Activated CD4-positive, alpha-beta T cell treated with anti-CD3 and anti-CD28 coated beads, Interleukin-10, Interleukin-2, amounts not matched to agents 100 ng/mL and 50 ng/mL, durations not matched to agents 16 hours and 8 hours (primary cell): ENCODE measurements around the gene LRRC46.

Experiments
- DNase-seq: peaks from one replicate; pipeline ENCODE4 v3.0.0-alpha.2; 2020

The LRRC46 gene

GRCh38 chr17:47879776-47880454 is 48.4 kb downstream of the LRRC46 start:
- no peak for DNase-seq

- DNase-seq = no peak
These were observed 50.8 kb downstream of the LRRC46 start for GRCh38 chr17:47882247-47882646.

- no peak for DNase-seq
These were observed 51.5 kb downstream of the LRRC46 start for GRCh38 chr17:47882695-47883588.

- no peak for DNase-seq
These were observed 52.3 kb downstream of the LRRC46 start for GRCh38 chr17:47883589-47884426.

- no peak for DNase-seq
These were observed 52.9 kb downstream of the LRRC46 start for GRCh38 chr17:47884427-47884740.

- DNase-seq = no peak
These were observed 53.6 kb downstream of the LRRC46 start for GRCh38 chr17:47884905-47885730.
